ENCODE measurements around the gene RNF113A. TPM values are rescaled to one million over a fixed set of nuclear protein-coding genes. Genes with fewer than 3 reads are reported as not detected.
A peak's percentile ranks its signal among the peaks of the same experiment; 100 is the strongest.
"Not testable (repeated sequence)": the region's sequence is repeated elsewhere in the genome, so short reads cannot be mapped to it uniquely, and the experiment has no call there.

The RNF113A gene
- total RNA-seq (2014; rRNA removed; shearing (Covaris generic)) = 48.5 and 51.9 TPM in 2 replicates

- peak within 1 kb of the TSS; percentile 84 for H3K4me3 ChIP-seq
- DNase-seq = peak; percentile 93 to 95
- no peaks in the 10 kb centered on the region for H3K27me3 ChIP-seq
- peaks cover 17% of the 10 kb centered on the region for H3K36me3 ChIP-seq
- no peaks in the 10 kb centered on the region for H3K9me3 ChIP-seq (replicated peaks)
- H3K27ac ChIP-seq = peak within 1 kb of the TSS; percentile 93
- no peaks in the 10 kb centered on the region for H3K4me1 ChIP-seq
Measured at GRCh38 chrX:119871599-119872395, at the start of gene RNF113A, which contains the start of gene NDUFA1. RNF113A (minus strand) TSS chrX:119871733; CDS start chrX:119871613, 120 bp downstream. NDUFA1 (plus strand) TSS chrX:119871832; CDS start chrX:119871912, 80 bp downstream.

DNA sequence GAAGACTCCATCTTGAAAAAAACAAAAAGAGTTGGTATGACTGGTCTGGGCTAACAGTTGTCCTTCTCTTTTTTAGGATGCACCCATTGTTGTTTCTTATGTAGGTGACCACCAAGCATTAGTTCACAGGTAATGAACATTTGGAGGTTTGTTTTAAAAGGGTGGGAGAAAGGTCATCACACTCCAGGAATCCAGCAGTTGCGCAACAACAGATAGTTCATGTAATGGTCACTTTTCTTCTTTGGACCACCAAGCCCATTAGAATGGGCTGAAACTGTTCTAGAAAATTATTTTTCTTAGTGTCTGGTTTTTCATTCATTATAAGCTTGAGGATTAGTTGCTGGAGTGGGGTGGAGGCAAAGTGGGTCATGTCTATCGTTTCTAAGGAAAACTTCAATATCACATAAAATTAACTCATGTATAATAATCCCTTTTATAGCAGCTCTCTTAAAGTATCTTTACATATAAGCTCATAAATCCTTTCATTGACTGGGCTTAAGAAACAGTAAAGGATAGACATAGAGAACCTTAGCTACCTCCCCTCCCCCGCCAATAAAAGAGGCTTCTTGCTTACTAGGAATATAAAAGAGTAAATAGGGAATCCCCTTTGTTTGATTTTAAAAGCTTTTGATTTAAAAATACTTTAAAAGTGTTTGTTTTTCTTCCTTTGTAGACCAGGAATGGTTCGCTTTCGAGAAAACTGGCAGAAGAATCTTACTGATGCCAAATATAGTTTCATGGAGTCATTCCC lies 48.5 kb upstream of the RNF113A start:
- Histone ChIP-seq H3K36me3 (0 out of 2 replicates have a peak, but pooled peaks cover 2% of the 10 kb centered on the region), H3K4me3 (no peak overlapping the region), H3K9me3 (replicated peaks) (no peaks in the 10 kb centered on the region), H3K4me1 (no peaks in the 10 kb centered on the region; the same call in 1 of the 2 replicates), H3K27ac (no peak overlapping the region), H3K27me3 (no peaks in the 10 kb centered on the region)
- no peak for DNase-seq

DNA sequence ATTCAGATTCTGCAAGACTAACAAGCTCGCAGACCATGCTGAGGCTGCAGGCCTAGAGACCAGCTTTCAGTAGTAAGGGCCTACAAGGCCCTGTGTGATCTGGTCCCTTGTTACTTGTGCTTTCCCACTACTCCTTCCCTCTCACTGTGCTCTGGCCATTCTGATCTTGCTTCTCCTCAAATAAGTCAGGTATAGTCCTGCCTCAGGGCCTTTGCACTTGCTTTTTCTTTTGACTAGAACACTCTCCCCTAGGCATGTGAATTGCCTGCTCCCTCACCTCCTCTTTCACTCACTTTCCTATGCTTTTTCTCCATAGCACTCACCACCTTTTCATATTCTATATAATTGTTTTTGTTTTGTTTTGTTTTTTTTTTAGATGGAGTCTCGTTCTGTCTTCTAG lies 46.3 kb upstream of the RNF113A start:
- Histone ChIP-seq H3K9me3 (replicated peaks) (no peaks in the 10 kb centered on the region), H3K36me3 (no peaks in the 10 kb centered on the region), H3K27ac (no peak overlapping the region), H3K27me3 (no peaks in the 10 kb centered on the region), H3K4me1 (no peaks in the 10 kb centered on the region; the same call in 1 of the 2 replicates), H3K4me3 (no peak overlapping the region)
- no peak for DNase-seq

GRCh38 chrX:119916310-119916709 lies 44.8 kb upstream of the RNF113A start:
- Histone ChIP-seq H3K27me3 (no peaks in the 10 kb centered on the region), H3K4me3 (no peak overlapping the region), H3K36me3 (no peaks in the 10 kb centered on the region), H3K27ac (no peak overlapping the region), H3K4me1 (no peaks in the 10 kb centered on the region; the same call in 1 of the 2 replicates), H3K9me3 (replicated peaks) (no peaks in the 10 kb centered on the region)
- DNase-seq = no peak

DNA sequence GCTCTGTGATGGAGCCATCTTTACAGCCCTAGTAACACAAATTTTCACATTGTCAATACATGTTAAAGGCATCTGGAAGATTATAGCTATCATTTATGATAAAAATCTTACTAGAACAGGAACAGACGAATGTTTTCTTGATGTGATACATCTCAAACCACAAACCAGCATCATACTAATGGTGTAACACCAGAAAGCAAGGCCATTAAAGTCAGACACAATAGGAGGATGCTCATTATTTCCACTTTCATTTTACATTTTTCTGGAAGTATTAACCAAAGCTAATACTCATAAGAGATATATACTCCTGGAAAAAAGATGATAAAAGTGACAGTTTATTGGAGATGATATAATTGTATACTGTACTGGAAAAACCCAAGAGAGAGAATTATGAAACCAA lies 29.4 kb upstream of the RNF113A start:
- Histone ChIP-seq H3K27me3 (no peaks in the 10 kb centered on the region), H3K36me3 (no peaks in the 10 kb centered on the region), H3K4me3 (no peak overlapping the region), H3K27ac (no peak overlapping the region), H3K4me1 (no peaks in the 10 kb centered on the region), H3K9me3 (replicated peaks) (no peaks in the 10 kb centered on the region)
- no peak for DNase-seq

- H3K36me3 ChIP-seq = no peaks in the 10 kb centered on the region
- H3K9me3 ChIP-seq (replicated peaks) = no peaks in the 10 kb centered on the region
- no peak for DNase-seq
- no peak overlapping the region for H3K27ac ChIP-seq
- no peaks in the 10 kb centered on the region for H3K4me1 ChIP-seq
- no peak overlapping the region for H3K4me3 ChIP-seq
- no peaks in the 10 kb centered on the region for H3K27me3 ChIP-seq
Measured at GRCh38 chrX:119899125-119899524, 27.6 kb upstream of the RNF113A start.

- no peaks in the 10 kb centered on the region for H3K9me3 ChIP-seq (replicated peaks)
- H3K4me1 ChIP-seq = no peaks in the 10 kb centered on the region
- H3K27ac ChIP-seq = no peak within 1 kb of the TSS
- no peak within 1 kb of the TSS for H3K4me3 ChIP-seq
- no peaks in the 10 kb centered on the region for H3K27me3 ChIP-seq
- H3K36me3 ChIP-seq = no peaks in the 10 kb centered on the region
- DNase-seq = no peak
Measured at GRCh38 chrX:119895843-119896326, 24.4 kb upstream of the RNF113A start, which contains the start of gene AKAP14. AKAP14 (plus strand) TSS chrX:119895893; CDS start chrX:119903224, 7,331 bp downstream.

GRCh38 chrX:119891961-119892692 lies 20.6 kb upstream of the RNF113A start:
- not testable (repeated sequence) for H3K4me1 ChIP-seq; H3K27me3 ChIP-seq; H3K4me3 ChIP-seq; H3K9me3 ChIP-seq (replicated peaks); H3K36me3 ChIP-seq; H3K27ac ChIP-seq; DNase-seq

GRCh38 chrX:119890626-119891025 lies 19.1 kb upstream of the RNF113A start:
- not testable (repeated sequence) for H3K27me3 ChIP-seq; H3K36me3 ChIP-seq; H3K4me3 ChIP-seq; H3K4me1 ChIP-seq; H3K9me3 ChIP-seq (replicated peaks); H3K27ac ChIP-seq; DNase-seq

DNA sequence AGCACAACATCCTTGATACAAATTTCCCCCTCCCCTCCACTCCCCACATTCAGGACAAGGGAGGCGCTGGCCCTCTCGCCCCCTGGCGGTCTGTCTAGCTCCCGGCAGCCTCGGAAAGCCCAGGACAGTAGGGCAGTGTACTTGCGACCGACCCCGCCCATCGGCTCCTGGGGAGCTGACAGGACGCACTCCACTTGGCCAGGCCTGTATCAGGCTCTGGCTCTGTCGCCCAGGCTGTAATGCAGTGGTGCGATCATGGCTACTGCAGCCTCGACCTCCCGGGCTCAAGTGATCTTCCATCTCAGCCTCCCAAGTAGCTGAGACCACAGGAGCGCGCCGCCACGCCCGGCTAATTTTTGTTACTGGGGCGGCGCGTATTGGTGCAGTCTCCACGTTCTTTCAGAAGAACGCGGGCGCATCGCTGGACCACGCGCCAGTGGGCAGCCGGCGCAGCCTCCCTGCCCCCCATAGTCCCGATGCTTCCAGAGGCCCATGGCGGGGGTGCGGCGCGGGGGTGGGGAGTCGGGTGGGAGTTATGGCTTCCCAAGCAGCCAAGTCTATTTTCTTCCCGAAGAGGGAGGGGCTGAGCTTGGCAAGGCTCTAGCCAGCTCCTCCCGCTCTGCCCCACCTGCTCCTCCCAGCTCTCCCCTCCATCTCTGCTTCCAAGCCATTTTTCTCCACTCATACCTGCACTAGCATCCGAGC lies 16.3 kb upstream of the RNF113A start:
- Histone ChIP-seq H3K9me3 (replicated peaks) (no peaks in the 10 kb centered on the region), H3K36me3 (no peaks in the 10 kb centered on the region), H3K27me3 (no peaks in the 10 kb centered on the region), H3K4me1 (peaks cover 3% of the 10 kb centered on the region; the same call in 1 of the 2 replicates), H3K4me3 (peak overlapping the region; percentile 61), H3K27ac (no peak overlapping the region)
- peak; percentile 90 to 94 for DNase-seq

DNA sequence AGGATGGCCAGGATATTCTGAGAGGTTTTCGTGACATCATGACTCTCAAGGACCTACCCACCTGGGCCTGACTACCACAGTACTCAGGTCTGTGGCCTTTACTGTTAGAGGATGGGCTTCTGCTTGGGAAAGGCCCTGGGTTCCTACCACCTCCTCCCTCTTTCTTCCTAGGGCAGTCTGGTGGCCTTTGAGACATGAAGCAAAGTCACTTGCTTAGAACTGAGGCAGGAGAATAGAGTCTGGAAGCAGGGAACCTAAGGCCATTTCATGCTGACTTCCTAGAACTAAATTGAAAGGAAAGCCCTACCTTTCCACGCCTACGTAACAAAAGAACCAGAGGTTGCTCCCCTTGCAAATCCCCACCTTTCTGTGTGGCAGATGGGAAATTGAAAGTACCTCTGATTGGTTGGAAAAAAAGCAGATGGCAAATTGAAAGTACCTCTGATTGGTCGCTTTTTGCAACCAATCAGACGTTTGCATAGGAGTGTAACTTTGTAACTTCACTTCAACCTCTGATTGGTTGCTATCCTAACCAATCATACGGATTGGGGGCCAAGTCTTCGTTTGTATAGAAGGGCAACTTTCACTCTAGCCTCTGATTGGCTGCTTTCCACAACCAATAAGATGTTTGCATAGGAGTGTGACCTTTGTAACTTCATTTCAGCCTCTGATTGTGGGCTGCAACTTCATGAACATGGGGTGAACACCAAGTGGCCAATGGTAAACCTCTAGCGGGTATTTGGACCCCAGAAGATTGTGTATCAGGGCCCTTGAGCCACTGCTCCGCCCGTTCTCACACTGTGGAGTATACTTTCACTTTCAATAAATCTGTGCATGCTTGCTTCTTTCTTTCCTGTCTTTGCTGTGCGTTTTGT lies 14.3 kb upstream of the RNF113A start:
- Histone ChIP-seq H3K36me3 (no peaks in the 10 kb centered on the region), H3K27ac (no peak overlapping the region), H3K4me1 (peaks cover 3% of the 10 kb centered on the region; the same call in 1 of the 2 replicates), H3K4me3 (no peak overlapping the region), H3K27me3 (no peaks in the 10 kb centered on the region), H3K9me3 (replicated peaks) (no peaks in the 10 kb centered on the region)
- peak; percentile 34 to 68 for DNase-seq

GRCh38 chrX:119880552-119881437 lies 9.3 kb upstream of the RNF113A start:
- no peak overlapping the region for H3K27ac ChIP-seq
- H3K9me3 ChIP-seq (replicated peaks) = no peaks in the 10 kb centered on the region
- DNase-seq = peak; percentile 55 to 78
- H3K36me3 ChIP-seq = peaks cover 18% of the 10 kb centered on the region
- H3K4me1 ChIP-seq = no peaks in the 10 kb centered on the region
- no peak overlapping the region for H3K4me3 ChIP-seq
- no peaks in the 10 kb centered on the region for H3K27me3 ChIP-seq
